Endodermal cell (in vitro differentiated cells): ENCODE measurements around the gene GPER1. TPM values are rescaled to one million over a fixed set of nuclear protein-coding genes. Genes with fewer than 3 reads are reported as not detected.

Experiments used
- DNase-seq: peaks from one replicate; pipeline ENCODE4 v3.0.0-alpha.2; 2017
- H3K27ac ChIP-seq: 2 replicates; pipeline ENCODE4 v1.5.1; 2013; ENCODE audit warnings: mild to moderate bottlenecking, low read depth, low read length, moderate library complexity
- H3K27me3 ChIP-seq: 2 replicates; pipeline ENCODE4 v1.6.1; 2013; ENCODE audit warnings: mild to moderate bottlenecking, low read length, moderate library complexity; ENCODE audit not compliant: insufficient read depth, control insufficient read depth, poor library complexity, severe bottlenecking
- H3K36me3 ChIP-seq: 2 replicates; pipeline ENCODE4 v1.7.0; 2013; ENCODE audit warnings: mild to moderate bottlenecking, low read length, moderate library complexity; ENCODE audit not compliant: control insufficient read depth, insufficient read depth
- H3K4me1 ChIP-seq: one replicate; pipeline ENCODE4 v1.7.0; 2013; ENCODE audit warnings: low read length; ENCODE audit not compliant: control insufficient read depth, insufficient read depth
- H3K4me3 ChIP-seq: 2 replicates; pipeline ENCODE4 v1.5.1; 2013; ENCODE audit warnings: mild to moderate bottlenecking, low read length, moderate library complexity
- H3K9ac ChIP-seq: 2 replicates; pipeline ENCODE4 v1.6.1; 2013; ENCODE audit warnings: mild to moderate bottlenecking, low read length, moderate library complexity; ENCODE audit not compliant: poor library complexity, severe bottlenecking; ENCODE audit errors: extremely low read depth
- H3K9me3 ChIP-seq: 2 replicates; pipeline ENCODE4 v1.6.1; 2013; ENCODE audit warnings: mild to moderate bottlenecking, low read length, moderate library complexity; ENCODE audit not compliant: control insufficient read depth
- H3K27ac Mint-ChIP-seq: 2 replicates; pipeline ENCODE4 v1.8.0; 2020; ENCODE audit warnings: mixed read lengths
- H3K27me3 Mint-ChIP-seq: 2 replicates; pipeline ENCODE4 v1.8.0; 2021; ENCODE audit warnings: mild to moderate bottlenecking, mixed read lengths; ENCODE audit not compliant: insufficient read depth
- H3K36me3 Mint-ChIP-seq: 2 replicates; pipeline ENCODE4 v1.8.0; 2020; ENCODE audit warnings: low read depth, mixed read lengths
- H3K4me1 Mint-ChIP-seq: 2 replicates; pipeline ENCODE4 v1.8.0; 2020; ENCODE audit warnings: mixed read lengths
- H3K4me3 Mint-ChIP-seq: 2 replicates; pipeline ENCODE4 v1.8.0; 2020; ENCODE audit warnings: mild to moderate bottlenecking, moderate library complexity, mixed read lengths
- H3K9me3 Mint-ChIP-seq: 2 replicates; pipeline ENCODE4 v1.8.0; 2020; ENCODE audit warnings: mild to moderate bottlenecking, mixed read lengths
- WGBS, 2 experiments: methylation state at CpG; one replicate each; pipeline versions ENCODE4 v1.1.5 to v1.1.7; 2013; ENCODE audit warnings: missing lambda C conversion rate in 2 of 2, mixed read lengths in 1 of 2; ENCODE audit not compliant: insufficient coverage in 1 of 2, insufficient read length in 1 of 2; 5-methylcytosine and 5-hydroxymethylcytosine counted together
- total RNA-seq, 2 donors: library from RNA; stranded (reverse); fragmentation: NEBNext Ultra II Directional in 1 of 2; extraction: Animal tissue kit (Norgen Biotek cat#: 25700) in 1 of 2; gene quantifications; 2 replicates in 1 of 2; 3 replicates in 1 of 2; pipeline ENCODE4 v1.2.1, GENCODE V29; 2021
- TF ChIP-seq, protein P1 (sequence below): fragments of 200-600 bp; sonication (generic); conservative IDR thresholded peaks from 2 replicates; pipeline ENCODE4 v1.5.0; 2021; ENCODE audit warnings: antibody characterized with exemption, mild to moderate bottlenecking

The GPER1 gene
- total RNA-seq, 2 donors from 2014 or later: 0.35 to 0.51 TPM

GRCh38 chr7:1056785-1057410 is 31.0 kb upstream of the GPER1 start:
- peaks cover 9% of the 10 kb centered on the region for H3K36me3 Mint-ChIP-seq
- H3K27me3 Mint-ChIP-seq: no peaks in the 10 kb centered on the region
- no peak overlapping the region for H3K27ac ChIP-seq
- no peaks in the 10 kb centered on the region for H3K9me3 Mint-ChIP-seq
- H3K4me1 ChIP-seq: peaks cover 16% of the 10 kb centered on the region
- no peaks in the 10 kb centered on the region for H3K9me3 ChIP-seq
- 93 to 96% methylated on average over 20 to 27 of the region's 27 CpGs for WGBS, 2 experiments
- no peaks in the 10 kb centered on the region for H3K27me3 ChIP-seq
- no peaks in the 10 kb centered on the region for H3K36me3 ChIP-seq
- no peak overlapping the region for H3K9ac ChIP-seq
- no peak for DNase-seq
- TF ChIP-seq, protein P1, sequence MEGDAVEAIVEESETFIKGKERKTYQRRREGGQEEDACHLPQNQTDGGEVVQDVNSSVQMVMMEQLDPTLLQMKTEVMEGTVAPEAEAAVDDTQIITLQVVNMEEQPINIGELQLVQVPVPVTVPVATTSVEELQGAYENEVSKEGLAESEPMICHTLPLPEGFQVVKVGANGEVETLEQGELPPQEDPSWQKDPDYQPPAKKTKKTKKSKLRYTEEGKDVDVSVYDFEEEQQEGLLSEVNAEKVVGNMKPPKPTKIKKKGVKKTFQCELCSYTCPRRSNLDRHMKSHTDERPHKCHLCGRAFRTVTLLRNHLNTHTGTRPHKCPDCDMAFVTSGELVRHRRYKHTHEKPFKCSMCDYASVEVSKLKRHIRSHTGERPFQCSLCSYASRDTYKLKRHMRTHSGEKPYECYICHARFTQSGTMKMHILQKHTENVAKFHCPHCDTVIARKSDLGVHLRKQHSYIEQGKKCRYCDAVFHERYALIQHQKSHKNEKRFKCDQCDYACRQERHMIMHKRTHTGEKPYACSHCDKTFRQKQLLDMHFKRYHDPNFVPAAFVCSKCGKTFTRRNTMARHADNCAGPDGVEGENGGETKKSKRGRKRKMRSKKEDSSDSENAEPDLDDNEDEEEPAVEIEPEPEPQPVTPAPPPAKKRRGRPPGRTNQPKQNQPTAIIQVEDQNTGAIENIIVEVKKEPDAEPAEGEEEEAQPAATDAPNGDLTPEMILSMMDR: no peak
- H3K27ac Mint-ChIP-seq: no peak overlapping the region
- H3K4me3 ChIP-seq: no peak overlapping the region
- peaks cover 6% of the 10 kb centered on the region for H3K4me1 Mint-ChIP-seq
- no peak overlapping the region for H3K4me3 Mint-ChIP-seq

- 95 to 99% methylated on average over 54 to 62 of the region's 62 CpGs for WGBS, 2 experiments
- no peaks in the 10 kb centered on the region for H3K9me3 Mint-ChIP-seq
- peaks cover 4% of the 10 kb centered on the region for H3K4me1 Mint-ChIP-seq
- TF ChIP-seq, protein P1: no peak
- no peaks in the 10 kb centered on the region for H3K27me3 Mint-ChIP-seq
- no peaks in the 10 kb centered on the region for H3K9me3 ChIP-seq
- H3K36me3 ChIP-seq: no peaks in the 10 kb centered on the region
- H3K27ac ChIP-seq: no peak overlapping the region
- H3K4me3 ChIP-seq: no peak overlapping the region
- H3K27ac Mint-ChIP-seq: no peak overlapping the region
- H3K4me3 Mint-ChIP-seq: no peak overlapping the region
- no peak overlapping the region for H3K9ac ChIP-seq
- H3K36me3 Mint-ChIP-seq: peaks cover 9% of the 10 kb centered on the region
- DNase-seq: no peak
- no peaks in the 10 kb centered on the region for H3K27me3 ChIP-seq
- H3K4me1 ChIP-seq: peaks cover 16% of the 10 kb centered on the region
Measured at GRCh38 chr7:1057416-1058291, 30.3 kb upstream of the GPER1 start.

GRCh38 chr7:1058311-1058710 is 29.6 kb upstream of the GPER1 start:
- Histone ChIP-seq H3K36me3 (no peaks in the 10 kb centered on the region), H3K27me3 (no peaks in the 10 kb centered on the region), H3K9ac (no peak overlapping the region), H3K4me3 (no peak overlapping the region), H3K9me3 (no peaks in the 10 kb centered on the region), H3K4me1 (peaks cover 10% of the 10 kb centered on the region), H3K27ac (no peak overlapping the region)
- Mint-ChIP-seq H3K9me3 (no peaks in the 10 kb centered on the region), H3K27ac (no peak overlapping the region), H3K4me3 (no peak overlapping the region), H3K4me1 (peaks cover 4% of the 10 kb centered on the region), H3K36me3 (peaks cover 9% of the 10 kb centered on the region), H3K27me3 (no peaks in the 10 kb centered on the region)
- WGBS, 2 experiments: 95 to 96% methylated on average over 13 of the region's 13 CpGs
- no peak for DNase-seq
- TF ChIP-seq, protein P1: no peak
